ENCODE measurements around the gene HDAC4. TPM values are rescaled to one million over a fixed set of nuclear protein-coding genes. Genes with fewer than 3 reads are reported as not detected.

Gene HDAC4
- total RNA-seq, 4 donors from 2014 or later = 21.6 to 72.7 (median 35.2) TPM

GRCh38 chr2:239238381-239238780 lies 162.4 kb downstream of the HDAC4 start:
- TF ChIP-seq CTCF (IDR thresholded peaks at IDR 0.05) = no peak
- TF ChIP-seq POLR2A (IDR thresholded peaks at IDR 0.05) = no peak

GRCh38 chr2:239236808-239237205 lies 164.0 kb downstream of the HDAC4 start:
- intact Hi-C loops (cut with DNase I) = no loop called here
- Histone ChIP-seq H3K27ac (peak overlapping the region in 2 of 4 donors; percentile 31 to 51), H3K9me3 (no peaks in the 10 kb centered on the region), H3K27me3 (no peaks in the 10 kb centered on the region), H3K36me3 (peaks cover 0 to 16% (median 0%) of the 10 kb centered on the region in 3 donors), H3K4me1 (peaks cover 0 to 67% (median 19%) of the 10 kb centered on the region in 3 donors), H3K4me3 (no peak overlapping the region)
- no peak for TF ChIP-seq POLR2A (IDR thresholded peaks at IDR 0.05)
- no peak for DNase-seq
- WGBS, 2 donors = 75 to 84% methylated on average over 9 of the region's 9 CpGs

More at GRCh38 chr2:239238381-239238780, 162.4 kb downstream of the HDAC4 start:
- no peaks in the 10 kb centered on the region for H3K9me3 ChIP-seq
- no peaks in the 10 kb centered on the region for H3K27me3 ChIP-seq
- no peak for DNase-seq
- WGBS, 2 donors = 78 to 82% methylated on average over 3 to 5 of the region's 5 CpGs
- H3K4me1 ChIP-seq = peaks cover 0 to 67% (median 19%) of the 10 kb centered on the region in 3 donors
- H3K36me3 ChIP-seq = peaks cover 0 to 16% (median 0%) of the 10 kb centered on the region in 3 donors
- no peak overlapping the region for H3K4me3 ChIP-seq
- intact Hi-C loops (cut with DNase I) = no loop called here
- peak overlapping the region in 3 of 4 donors; percentile 60 to 84 (median 82) for H3K27ac ChIP-seq

GRCh38 chr2:239236043-239236807 lies 164.6 kb downstream of the HDAC4 start:
- H3K27ac ChIP-seq = peak overlapping the region in 2 of 4 donors; percentile 31 to 51
- peaks cover 0 to 62% (median 19%) of the 10 kb centered on the region in 3 donors for H3K4me1 ChIP-seq
- DNase-seq = no peak
- peaks cover 0 to 16% (median 0%) of the 10 kb centered on the region in 3 donors for H3K36me3 ChIP-seq
- no peak overlapping the region for H3K4me3 ChIP-seq
- no peak for TF ChIP-seq CTCF (IDR thresholded peaks at IDR 0.05)
- no peak for TF ChIP-seq POLR2A (IDR thresholded peaks at IDR 0.05)
- no peaks in the 10 kb centered on the region for H3K9me3 ChIP-seq
- 83 to 86% methylated on average over 10 to 14 of the region's 20 CpGs for WGBS, 2 donors
- intact Hi-C loops (cut with DNase I) = no loop called here
- H3K27me3 ChIP-seq = no peaks in the 10 kb centered on the region

- peaks cover 0 to 60% (median 15%) of the 10 kb centered on the region in 3 donors for H3K4me1 ChIP-seq
- no peak for DNase-seq
- peak overlapping the region in 2 of 4 donors; percentile 4 to 51 for H3K27ac ChIP-seq
- no peak for TF ChIP-seq POLR2A (IDR thresholded peaks at IDR 0.05)
- no peak for TF ChIP-seq CTCF (IDR thresholded peaks at IDR 0.05)
- H3K36me3 ChIP-seq = peaks cover 0 to 16% (median 0%) of the 10 kb centered on the region in 3 donors
- 90% methylated on average over 9 to 10 of the region's 11 CpGs for WGBS, 2 donors
- no peaks in the 10 kb centered on the region for H3K27me3 ChIP-seq
- no peak overlapping the region for H3K4me3 ChIP-seq
- intact Hi-C loops (cut with DNase I) = no loop called here
- H3K9me3 ChIP-seq = no peaks in the 10 kb centered on the region
These were observed 165.5 kb downstream of the HDAC4 start for GRCh38 chr2:239235311-239235710.

GRCh38 chr2:239234191-239235175 lies 166.3 kb downstream of the HDAC4 start:
- DNase-seq = no peak
- Histone ChIP-seq H3K4me3 (no peak overlapping the region), H3K27me3 (no peaks in the 10 kb centered on the region), H3K27ac (peak overlapping the region in 3 of 4 donors; percentile 4 to 51 (median 42)), H3K4me1 (peaks cover 0 to 59% (median 8%) of the 10 kb centered on the region in 3 donors), H3K9me3 (no peaks in the 10 kb centered on the region), H3K36me3 (peaks cover 0 to 16% (median 0%) of the 10 kb centered on the region in 3 donors)
- 56 to 65% methylated on average over 18 to 19 of the region's 22 CpGs for WGBS, 2 donors
- no peak for TF ChIP-seq CTCF (IDR thresholded peaks at IDR 0.05)
- TF ChIP-seq POLR2A (IDR thresholded peaks at IDR 0.05) = no peak
- intact Hi-C loops (cut with DNase I) = no loop called here
